Inferior parietal cortex (tissue), 1 donor: ENCODE results near the gene EVL.
"Not testable (repeated sequence)": the region's sequence is repeated elsewhere in the genome, so short reads cannot be mapped to it uniquely, and the experiment has no call there.

ENCODE experiments used
- DNase-seq: peaks from one replicate; pipeline ENCODE4 v3.0.0-alpha.2; 2016; ENCODE audit errors: extremely low spot score

Gene EVL

DNA sequence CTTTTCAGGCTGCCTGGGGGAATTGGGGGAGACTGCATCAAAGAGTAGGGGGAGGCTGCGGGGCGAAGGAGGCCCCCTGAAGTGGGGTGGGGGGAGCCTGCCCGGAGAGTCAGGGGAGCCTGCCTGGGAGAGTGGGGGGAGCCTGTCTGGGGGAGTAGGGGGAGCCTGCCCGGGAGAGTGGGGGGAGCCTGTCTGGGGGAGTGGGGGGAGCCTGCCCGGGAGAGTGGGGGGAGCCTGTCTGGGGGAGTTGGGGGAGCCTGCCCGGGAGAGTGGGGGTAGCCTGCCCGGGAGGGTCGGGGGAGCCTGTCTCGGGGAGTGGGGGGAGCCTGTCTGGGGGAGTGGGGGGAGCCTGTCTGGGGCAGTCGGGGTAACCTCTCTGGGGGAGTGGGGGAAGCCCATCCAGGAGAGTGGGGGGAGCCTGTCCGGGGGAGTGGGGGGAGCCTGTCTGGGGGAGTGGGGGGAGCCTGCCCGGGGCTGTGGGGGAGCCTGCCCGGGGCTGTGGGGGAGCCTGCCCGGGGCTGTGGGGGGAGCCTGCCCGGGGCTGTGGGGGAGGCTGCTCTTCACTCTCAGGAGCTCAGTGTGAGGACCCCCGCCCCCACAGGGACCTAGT is 100.7 kb downstream of the EVL start:
- DNase-seq = no peak

DNA sequence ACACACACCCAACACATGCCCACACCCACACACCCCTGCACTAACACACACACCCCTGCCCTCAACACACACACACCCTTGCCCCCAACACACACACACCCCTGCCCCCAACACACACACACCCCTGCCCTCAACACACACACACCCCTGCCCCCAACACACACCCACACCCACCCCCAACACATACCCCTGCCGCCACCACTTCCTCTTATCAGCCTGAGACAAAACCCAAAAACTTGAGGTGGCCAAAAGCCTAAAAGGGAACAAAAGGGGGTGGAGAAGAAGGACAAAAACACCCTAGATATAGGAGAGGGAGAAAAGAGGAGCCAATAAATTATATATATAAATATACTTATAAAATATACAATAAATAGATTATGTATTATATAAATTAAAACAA is 103.3 kb downstream of the EVL start:
- no peak for DNase-seq

DNA sequence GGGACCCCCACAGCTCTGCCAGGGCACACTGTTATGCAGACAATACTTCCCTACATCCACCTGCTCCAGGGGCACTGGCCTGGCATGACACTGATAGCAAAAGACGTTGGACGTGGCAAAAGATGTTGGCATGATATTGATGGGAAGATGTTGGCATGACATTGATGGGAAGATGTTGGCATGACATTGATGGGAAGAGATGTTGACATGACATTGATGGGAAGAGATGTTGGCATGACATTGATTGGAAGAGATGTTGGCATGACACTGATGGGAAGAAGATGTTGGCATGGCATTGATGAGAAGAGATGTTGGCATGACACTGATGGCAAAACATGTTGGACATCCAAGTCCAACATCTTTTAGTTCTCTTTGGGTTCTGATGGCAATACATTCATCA is 105.7 kb downstream of the EVL start:
- DNase-seq = no peak

DNA sequence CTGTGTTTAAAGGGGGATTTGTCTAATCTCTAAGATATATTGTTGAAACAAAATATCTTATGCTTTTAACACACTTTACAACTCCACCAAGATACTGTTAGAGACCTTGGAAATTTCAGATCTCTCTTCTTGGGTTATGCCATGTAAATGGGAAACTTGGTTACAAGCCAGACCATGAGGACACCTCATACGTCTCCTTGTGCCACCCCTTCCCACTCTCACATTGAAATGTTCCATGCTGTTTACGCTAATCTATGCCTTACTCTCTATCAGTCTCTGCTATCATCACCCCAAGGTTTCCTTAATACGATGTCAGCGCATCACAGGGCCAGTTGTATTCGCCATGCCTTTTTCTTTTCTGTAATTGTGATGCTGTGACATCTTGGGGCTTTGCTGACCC is 107.6 kb downstream of the EVL start:
- DNase-seq = no peak

DNA sequence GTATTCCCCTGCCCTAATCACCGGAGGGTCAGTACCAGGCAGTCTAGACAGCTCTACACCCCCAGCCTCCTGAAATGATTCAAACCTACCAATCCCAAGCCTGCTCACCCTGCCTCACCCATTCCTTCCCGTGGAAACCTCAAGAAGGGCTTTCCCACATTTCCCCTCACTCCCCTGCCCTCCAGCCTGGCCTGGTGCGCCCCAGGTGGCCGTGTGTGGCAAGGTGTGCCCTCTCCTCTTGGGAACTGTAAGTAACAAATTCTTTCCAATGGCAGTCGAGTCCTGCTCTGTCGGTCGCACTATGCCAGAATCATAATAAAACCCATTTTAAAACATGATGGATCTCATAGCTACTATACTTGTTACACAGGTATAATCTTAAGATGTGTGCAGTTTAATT is 108.1 kb downstream of the EVL start:
- no peak for DNase-seq

DNA sequence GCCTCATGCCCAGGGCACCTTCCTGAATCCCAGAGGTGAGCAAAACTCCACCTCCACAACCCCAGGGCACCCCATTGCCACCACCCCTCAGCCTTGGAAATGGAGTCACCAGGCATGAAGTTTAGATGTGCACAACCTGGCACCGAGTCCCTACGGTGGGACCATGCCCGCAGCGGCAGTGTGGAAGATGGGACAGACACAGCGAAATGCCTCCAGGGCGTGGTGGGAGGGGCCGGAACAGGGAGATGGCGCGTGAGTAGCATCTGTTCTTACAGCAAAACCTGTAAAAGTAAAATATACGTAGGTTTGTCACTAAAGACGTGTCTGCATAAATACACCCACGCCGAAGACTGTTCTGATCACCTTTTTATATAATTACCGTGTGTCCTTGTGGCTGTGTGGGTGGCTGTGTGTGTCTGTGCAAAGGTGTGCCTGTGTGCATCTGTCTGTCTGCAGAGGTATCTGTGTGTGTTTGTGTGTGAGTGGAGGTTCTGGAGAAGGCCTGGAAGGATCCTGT is 111.6 kb downstream of the EVL start:
- no peak for DNase-seq

DNA sequence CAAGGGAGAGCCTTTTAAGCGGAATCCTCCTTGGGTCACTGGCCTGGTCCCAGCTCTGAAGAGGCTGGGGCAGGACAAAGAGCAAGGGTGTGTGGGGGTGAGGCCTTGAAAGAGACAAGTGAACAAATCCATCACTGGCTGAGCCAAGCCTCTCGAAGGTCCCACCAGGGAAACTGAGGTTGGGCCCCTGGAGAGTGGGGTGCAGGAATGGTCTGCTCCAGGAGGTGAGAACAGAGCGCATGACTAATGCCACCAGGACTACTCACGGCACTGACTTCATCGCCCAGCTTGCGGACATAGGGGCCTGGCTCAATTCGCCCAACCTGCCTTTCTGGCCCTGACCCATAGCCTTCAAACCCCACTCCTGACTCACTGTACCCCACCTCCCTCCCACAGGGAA is 113.5 kb downstream of the EVL start:
- DNase-seq = no peak

DNA sequence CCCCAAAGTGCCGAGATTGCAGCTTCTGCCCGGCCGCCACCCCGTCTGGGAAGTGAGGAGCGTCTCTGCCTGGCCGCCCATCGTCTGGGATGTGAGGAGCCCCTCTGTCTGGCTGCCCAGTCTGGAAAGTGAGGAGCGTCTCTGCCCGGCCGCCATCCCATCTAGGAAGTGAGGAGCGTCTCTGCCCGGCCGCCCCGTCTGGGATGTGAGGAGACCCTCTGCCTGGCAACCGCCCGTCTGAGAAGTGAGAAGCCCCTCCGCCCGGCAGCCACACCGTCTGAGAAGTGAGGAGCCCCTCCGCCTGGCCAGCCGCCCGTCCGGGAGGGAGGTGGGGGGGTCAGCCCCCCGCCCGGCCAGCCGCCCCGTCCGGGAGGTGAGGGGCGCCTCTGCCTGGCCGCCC is 115.4 kb downstream of the EVL start:
- not testable (repeated sequence) for DNase-seq

DNA sequence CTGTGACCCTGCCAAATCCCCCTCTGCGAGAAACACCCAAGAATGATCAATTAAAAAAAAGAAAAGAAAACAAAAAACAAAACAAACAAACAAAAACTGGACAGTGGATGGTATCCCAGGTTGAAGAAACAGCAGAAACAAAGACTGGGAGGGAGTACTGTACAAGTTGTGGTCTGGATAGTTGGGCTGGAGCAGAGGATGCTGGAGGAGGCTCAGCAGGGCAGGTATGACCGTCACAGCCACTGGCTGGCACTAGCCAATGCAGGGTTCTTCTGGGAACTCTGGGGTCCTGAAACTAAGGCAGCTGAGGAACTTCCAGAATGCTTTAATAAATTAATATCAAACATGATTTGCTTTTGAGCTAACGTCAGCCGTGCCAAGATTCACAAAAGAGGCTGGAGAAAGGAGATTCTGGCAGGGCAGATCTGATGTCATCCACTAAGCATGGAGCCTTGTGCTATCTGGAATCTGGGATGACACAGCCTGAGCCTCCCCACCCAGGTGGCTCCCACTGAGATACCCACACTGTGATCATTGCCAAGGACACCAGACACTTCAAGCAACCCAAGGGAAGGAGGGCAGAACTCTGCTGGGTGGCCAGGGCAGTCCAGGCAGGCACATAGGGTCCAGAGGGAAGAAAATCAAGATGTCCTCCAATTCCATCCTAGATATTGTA is 116.8 kb downstream of the EVL start:
- DNase-seq = not testable (repeated sequence)

DNA sequence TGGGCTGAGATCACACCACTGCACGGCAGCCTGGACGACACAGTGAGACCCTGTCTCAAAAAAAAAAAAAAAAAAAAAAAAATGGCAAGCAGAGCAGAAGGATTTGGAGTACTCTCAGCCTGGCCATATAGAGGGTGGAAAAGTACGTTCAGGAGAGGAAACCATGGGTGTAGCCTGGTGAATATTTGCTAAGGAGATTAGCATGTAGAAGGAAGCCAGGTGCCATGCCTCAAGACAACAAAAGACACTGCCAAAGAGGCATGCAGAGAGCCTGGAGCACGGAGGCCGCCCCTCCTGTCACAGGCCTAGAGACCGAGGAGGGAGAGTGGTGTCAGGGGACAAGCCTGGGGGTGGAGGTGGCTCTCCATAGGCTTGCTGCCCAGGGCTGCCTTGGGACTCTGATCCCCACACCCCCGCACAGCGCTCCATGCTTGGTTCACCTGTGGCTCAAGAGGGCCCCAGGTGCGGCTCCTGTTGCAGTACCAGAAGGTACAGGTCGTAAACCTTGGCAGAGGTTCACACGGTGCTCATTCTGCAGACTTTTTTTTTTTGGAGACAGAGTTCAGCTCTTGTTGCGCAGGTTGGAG is 122.1 kb downstream of the EVL start:
- no peak for DNase-seq

DNA sequence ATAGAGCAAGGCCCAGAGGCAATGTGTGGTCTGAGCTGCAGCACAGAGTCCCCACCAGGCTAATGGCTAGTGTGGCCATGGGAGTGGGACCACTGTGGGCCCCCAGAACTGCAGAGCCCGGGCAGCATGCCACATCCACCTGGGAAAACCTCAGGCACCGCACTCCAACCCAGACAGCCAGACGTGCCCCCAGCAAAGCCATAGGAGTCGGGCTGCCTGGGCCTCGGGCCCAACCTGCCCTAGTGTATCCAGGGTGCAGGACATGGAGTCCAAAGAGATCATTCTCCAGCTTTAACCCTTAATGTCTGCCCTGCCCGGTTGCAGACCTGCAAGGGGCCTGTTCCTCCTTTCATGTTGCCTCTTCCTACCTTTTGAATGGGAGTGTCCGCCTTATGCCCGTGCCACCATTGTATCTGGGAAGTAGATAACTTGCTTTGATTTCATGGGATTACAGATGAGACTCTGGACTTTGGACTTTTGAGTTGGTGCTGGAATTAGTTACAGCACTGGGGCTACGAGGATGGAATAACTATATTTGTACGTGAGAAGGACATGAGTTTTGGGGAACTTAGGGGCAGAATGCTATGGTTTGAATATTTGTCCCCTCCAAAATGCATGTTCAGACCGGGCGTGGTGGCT is 123.3 kb downstream of the EVL start:
- no peak for DNase-seq

DNA sequence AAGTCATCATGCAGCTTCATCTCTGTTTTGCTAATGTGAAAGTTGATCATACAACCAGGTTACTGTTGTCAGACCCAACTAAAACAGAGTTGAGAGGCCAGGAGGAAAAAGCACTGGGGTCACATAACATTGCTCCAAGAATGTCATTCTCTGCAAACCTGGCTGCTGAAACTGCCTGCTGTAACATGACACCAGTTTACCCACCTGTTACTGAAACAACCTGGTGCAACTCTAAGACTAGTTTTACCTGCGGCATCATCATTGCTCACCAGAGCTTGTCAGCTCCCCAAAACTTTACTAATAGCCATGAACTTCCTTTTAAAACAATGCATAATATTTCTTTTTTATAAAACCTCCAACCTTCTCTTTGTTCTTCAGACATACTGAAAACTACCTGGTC is 124.9 kb downstream of the EVL start:
- DNase-seq = no peak

DNA sequence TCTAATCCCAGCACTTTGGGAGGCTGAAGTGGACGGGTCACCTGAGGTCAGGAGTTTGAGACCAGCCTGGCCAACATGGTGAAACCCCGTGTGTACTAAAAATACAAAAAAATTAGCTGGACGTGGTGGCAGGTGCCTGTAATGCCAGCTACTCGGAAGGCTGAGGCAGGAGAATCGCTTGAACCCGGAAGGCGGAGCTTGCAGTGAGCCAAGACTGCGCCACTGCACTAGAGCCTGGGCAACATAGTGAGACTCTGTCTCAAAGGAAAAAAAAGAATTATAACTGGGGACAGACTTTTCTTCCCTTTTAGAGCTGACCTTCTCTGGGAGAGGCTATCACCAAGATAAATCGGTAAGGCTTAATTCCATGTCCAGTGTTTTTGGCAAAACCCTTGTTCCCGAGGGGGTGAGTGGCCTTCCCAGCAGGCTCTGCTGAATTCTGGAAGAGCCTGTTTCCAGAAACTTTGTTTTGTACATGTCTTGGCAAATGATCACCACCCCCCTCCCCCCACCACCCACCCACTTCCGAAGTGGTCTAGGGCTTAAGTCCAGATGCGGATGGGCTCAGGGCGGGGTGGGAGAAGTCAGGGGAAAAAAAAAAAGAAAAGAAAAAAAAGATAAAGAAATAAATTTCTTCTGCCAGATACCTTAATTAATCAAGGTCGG is 126.5 kb downstream of the EVL start:
- no peak for DNase-seq

DNA sequence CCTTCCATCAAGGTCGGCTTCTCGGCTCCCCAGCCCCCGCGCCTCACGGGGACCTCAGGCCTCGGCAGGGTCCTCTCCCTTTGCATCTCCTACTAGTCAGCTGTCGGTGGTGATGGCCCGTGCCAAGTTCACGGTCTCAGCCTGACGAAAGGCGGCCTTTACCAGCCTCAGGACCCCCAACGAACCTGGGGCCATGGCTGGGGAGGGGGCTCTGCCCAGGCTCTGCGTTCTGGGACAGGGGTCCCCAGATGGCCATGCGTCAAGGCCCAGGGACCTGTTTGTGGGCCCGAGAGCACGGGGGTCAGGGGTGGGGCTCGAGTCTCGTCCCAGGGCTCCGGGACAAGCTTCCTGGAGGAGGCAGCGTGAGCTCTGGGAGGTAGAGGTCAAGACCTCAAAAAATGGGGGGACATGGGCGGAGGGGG is 127.0 kb downstream of the EVL start:
- no peak for DNase-seq

DNA sequence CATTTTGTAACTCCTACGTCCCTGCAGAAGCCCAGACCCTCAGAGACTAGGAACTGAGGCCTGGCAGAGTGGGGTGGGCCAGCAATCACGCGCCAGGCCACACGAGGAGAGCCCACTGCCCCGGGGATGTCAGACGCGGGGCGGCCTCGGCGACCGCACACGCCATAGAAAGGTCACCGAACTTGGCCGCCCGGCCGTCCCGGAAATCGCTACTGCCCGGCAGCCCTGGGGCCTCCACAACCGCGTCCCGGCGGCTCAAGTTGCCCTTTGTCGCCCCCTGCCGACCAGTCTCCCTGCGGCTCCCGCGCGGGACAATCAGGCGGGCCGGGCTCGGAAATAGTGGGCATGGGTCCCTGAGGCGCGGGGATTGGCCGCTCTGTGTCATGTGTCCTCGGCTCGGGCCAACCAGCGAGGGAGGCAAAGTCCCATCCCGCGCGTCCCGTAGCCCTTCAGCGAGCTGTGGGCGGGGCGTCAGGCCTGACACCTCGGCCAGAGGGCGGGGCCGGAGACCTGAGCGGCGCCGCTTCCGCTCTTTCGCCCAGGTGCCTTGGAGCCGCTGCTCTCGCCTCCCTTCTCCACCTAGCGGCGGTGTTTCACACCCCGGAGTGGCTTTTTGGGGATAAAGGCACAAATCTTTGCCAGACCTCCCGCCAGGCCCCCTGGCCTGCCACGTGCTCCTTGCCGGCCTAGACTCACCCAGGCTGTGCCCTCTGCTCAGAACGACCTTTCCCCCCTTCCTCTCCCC is 127.6 kb downstream of the EVL start:
- peak; percentile 96 for DNase-seq
